B cell (primary cell): Measurements from ENCODE around the gene SDK1.

ENCODE experiments used
- EZH2 ChIP-seq: IDR thresholded peaks from 2 replicates; pipeline ENCODE4 v1.6.1; 2012; ENCODE audit warnings: borderline replicate concordance, low read depth, mild to moderate bottlenecking, moderate library complexity, low read length; ENCODE audit not compliant: insufficient read depth, poor library complexity, severe bottlenecking
- TF ChIP-seq, protein P1 (sequence below): fragments of 200-600 bp; IDR thresholded peaks from one replicate; pipeline ENCODE4 v1.8.0; 2022; ENCODE audit warnings: antibody characterized with exemption, mild to moderate bottlenecking

DNA sequence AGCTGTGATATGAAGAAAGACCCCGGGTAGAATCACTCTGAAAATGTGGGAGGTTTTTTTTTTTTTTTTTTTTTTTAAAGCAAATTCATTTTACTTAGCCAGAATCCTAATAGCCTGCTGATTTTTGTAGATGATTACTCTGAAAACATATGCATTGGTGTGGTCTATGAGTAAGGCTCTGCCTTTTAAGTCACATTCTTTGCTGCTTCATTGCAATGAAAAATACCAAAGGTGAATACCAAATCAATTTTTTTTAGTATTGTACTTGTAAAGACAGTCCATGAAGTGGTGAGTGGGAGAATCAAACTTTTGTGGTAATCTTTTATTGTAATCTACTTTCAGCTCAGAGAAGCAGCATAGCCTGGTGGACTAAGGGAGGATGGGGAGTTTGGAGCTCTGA, 130.3 kb downstream of the SDK1 start:
- TF ChIP-seq, protein P1, sequence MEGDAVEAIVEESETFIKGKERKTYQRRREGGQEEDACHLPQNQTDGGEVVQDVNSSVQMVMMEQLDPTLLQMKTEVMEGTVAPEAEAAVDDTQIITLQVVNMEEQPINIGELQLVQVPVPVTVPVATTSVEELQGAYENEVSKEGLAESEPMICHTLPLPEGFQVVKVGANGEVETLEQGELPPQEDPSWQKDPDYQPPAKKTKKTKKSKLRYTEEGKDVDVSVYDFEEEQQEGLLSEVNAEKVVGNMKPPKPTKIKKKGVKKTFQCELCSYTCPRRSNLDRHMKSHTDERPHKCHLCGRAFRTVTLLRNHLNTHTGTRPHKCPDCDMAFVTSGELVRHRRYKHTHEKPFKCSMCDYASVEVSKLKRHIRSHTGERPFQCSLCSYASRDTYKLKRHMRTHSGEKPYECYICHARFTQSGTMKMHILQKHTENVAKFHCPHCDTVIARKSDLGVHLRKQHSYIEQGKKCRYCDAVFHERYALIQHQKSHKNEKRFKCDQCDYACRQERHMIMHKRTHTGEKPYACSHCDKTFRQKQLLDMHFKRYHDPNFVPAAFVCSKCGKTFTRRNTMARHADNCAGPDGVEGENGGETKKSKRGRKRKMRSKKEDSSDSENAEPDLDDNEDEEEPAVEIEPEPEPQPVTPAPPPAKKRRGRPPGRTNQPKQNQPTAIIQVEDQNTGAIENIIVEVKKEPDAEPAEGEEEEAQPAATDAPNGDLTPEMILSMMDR, result no peak
- no peak for TF ChIP-seq EZH2
